Measurements from ENCODE around the gene RNF224. TPM values are rescaled to one million over a fixed set of nuclear protein-coding genes. Genes with fewer than 3 reads are reported as not detected.
A peak's percentile ranks its signal among the peaks of the same experiment; 100 is the strongest.

RNF224 gene
- total and polyA plus RNA-seq, 10 of the 15 experiments (the other 5 are each of a cell fraction or from before 2014, with no cell fraction given) = not detected

DNA sequence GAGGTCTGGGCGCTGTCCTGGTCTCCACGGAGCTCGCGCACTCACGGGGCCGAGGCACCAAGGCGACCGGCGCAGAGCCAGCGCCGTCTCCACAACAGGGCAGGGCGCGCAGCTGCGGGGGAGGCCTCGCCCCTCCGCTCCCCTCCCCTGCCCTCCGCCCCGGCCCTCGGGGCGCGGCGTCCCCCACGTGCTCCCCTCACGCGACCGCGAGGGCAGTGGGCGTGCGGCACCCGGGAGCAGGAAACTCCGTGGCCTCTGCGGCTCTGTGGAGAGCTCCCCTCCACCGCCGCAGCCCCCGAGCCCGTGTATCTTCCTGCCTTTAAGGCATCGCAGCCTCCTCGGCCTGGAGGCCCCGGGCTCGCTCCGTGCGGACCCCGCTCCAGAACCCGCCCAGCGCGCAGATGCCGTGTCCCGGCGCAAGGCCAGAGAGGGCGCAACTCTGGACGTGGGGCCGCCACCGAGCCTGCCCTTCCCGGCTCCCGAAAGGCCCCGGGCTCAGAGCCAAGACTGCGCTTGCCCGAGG, 13.1 kb downstream of the RNF224 start (continued):
- TF ChIP-seq EZH2 (IDR thresholded peaks at IDR 0.05; ENCODE audit: borderline replicate concordance, control insufficient read depth, low read depth, low read length) (no peak), GATAD2B (conservative IDR thresholded peaks at IDR 0.05; ENCODE audit: low read depth) (peak; percentile 99), CBX3 (IDR thresholded peaks at IDR 0.05; ENCODE audit: borderline replicate concordance, low read depth) (no peak), BHLHE40 (IDR thresholded peaks at IDR 0.05; ENCODE audit: borderline replicate concordance in 1 of 2, low read depth in 2 of 2, low read length in 1 of 2) (peak; percentile 99 to 100), NBN (IDR thresholded peaks at IDR 0.05) (peak; percentile 20), ZNF217 (IDR thresholded peaks at IDR 0.05) (peak; percentile 75), BCL11A (IDR thresholded peaks at IDR 0.05; ENCODE audit: low read depth, low read length) (0 out of 2 replicates have a peak, but pooled peaks have one; percentile 23), IKZF2 (IDR thresholded peaks at IDR 0.05) (peak; percentile 43 to 77; a peak in 3 of 4 replicates), ZNF384 (IDR thresholded peaks at IDR 0.05; ENCODE audit: borderline replicate concordance, low read depth, low read length) (no peak), MYC (IDR thresholded peaks at IDR 0.05; ENCODE audit: insufficient read depth, insufficient read length, insufficient replicate concordance, low read length, severe bottlenecking) (peak; percentile 91), IKZF1 (conservative IDR thresholded peaks at IDR 0.05) (peak; percentile 94), NFYB (IDR thresholded peaks at IDR 0.05; ENCODE audit: insufficient read depth, low read depth, low read length) (no peak), STAT1 (conservative IDR thresholded peaks at IDR 0.05) (no peak; the same call in 1 of the 2 replicates), RELA (IDR thresholded peaks at IDR 0.05; ENCODE audit: borderline replicate concordance, partially characterized antibody) (peak; percentile 56), DPF2 (IDR thresholded peaks at IDR 0.05) (no peak; the same call in 1 of the 2 replicates), ELK1 (IDR thresholded peaks at IDR 0.05; ENCODE audit: low read depth, low read length) (no peak), MEF2B (IDR thresholded peaks at IDR 0.05; ENCODE audit: partially characterized antibody, poor library complexity, severe bottlenecking) (peak; percentile 69), HDAC6 (IDR thresholded peaks at IDR 0.05; ENCODE audit: unreplicated experiment) (peak; percentile 72), ATF3 (IDR thresholded peaks at IDR 0.05; ENCODE audit: borderline replicate concordance, extremely low read depth, low read depth, low read length) (0 out of 2 replicates have a peak, but pooled peaks have one; percentile 38), NR2F1 (conservative IDR thresholded peaks at IDR 0.05) (peak; percentile 91), NFXL1 (IDR thresholded peaks at IDR 0.05; ENCODE audit: borderline replicate concordance) (no peak), YY1 (IDR thresholded peaks at IDR 0.05; ENCODE audit: low read depth, low read length) (0 out of 2 replicates have a peak, but pooled peaks have one; percentile 11), TARDBP (IDR thresholded peaks at IDR 0.05; ENCODE audit: borderline replicate concordance) (0 out of 2 replicates have a peak, but pooled peaks have one; percentile 19), MEF2A (IDR thresholded peaks at IDR 0.05; ENCODE audit: insufficient read depth, low read depth, low read length) (no peak), ASH2L (IDR thresholded peaks at IDR 0.05; ENCODE audit: borderline replicate concordance, low read depth) (no peak), LARP7 (IDR thresholded peaks at IDR 0.05) (peak; percentile 100), USF2 (IDR thresholded peaks at IDR 0.05; ENCODE audit: borderline replicate concordance, low read depth, low read length) (peak; percentile 48), SIN3A (IDR thresholded peaks at IDR 0.05; ENCODE audit: low read depth, low read length) (peak; percentile 62; the same call in 1 of the 2 replicates), NR2C1 (IDR thresholded peaks at IDR 0.05) (no peak), EED (IDR thresholded peaks at IDR 0.05; ENCODE audit: low read depth) (peak; percentile 34; the same call in 1 of the 2 replicates)

All from GM12878 (cell line).